PFSK-1 (cell line): ENCODE measurements around the gene CCDC50.

Source experiments
- POLR2AphosphoS5 ChIP-seq: IDR thresholded peaks from 2 replicates; pipeline ENCODE4 v1.6.1; 2012; ENCODE audit warnings: low read depth, mild to moderate bottlenecking, control low read depth, low read length, moderate library complexity
- SIN3A ChIP-seq: IDR thresholded peaks from 2 replicates; pipeline ENCODE4 v1.6.1; 2012; ENCODE audit warnings: mild to moderate bottlenecking, low read length, moderate library complexity, borderline replicate concordance; ENCODE audit not compliant: insufficient read depth
- TF ChIP-seq, protein P1 (sequence below), 2 experiments: IDR thresholded peaks; 2 replicates each; pipeline versions ENCODE4 v1.6.1 to v1.8.0; 2011 to 2012; ENCODE audit warnings: low read depth in 2 of 2, low read length in 2 of 2, control low read depth in 1 of 2, inconsistent platforms in 1 of 2, mild to moderate bottlenecking in 1 of 2, moderate library complexity in 1 of 2; ENCODE audit not compliant: insufficient read depth in 1 of 2

GRCh38 chr3:191300422-191300821 is 28.8 kb upstream of the CCDC50 start:
- TF ChIP-seq, protein P1, sequence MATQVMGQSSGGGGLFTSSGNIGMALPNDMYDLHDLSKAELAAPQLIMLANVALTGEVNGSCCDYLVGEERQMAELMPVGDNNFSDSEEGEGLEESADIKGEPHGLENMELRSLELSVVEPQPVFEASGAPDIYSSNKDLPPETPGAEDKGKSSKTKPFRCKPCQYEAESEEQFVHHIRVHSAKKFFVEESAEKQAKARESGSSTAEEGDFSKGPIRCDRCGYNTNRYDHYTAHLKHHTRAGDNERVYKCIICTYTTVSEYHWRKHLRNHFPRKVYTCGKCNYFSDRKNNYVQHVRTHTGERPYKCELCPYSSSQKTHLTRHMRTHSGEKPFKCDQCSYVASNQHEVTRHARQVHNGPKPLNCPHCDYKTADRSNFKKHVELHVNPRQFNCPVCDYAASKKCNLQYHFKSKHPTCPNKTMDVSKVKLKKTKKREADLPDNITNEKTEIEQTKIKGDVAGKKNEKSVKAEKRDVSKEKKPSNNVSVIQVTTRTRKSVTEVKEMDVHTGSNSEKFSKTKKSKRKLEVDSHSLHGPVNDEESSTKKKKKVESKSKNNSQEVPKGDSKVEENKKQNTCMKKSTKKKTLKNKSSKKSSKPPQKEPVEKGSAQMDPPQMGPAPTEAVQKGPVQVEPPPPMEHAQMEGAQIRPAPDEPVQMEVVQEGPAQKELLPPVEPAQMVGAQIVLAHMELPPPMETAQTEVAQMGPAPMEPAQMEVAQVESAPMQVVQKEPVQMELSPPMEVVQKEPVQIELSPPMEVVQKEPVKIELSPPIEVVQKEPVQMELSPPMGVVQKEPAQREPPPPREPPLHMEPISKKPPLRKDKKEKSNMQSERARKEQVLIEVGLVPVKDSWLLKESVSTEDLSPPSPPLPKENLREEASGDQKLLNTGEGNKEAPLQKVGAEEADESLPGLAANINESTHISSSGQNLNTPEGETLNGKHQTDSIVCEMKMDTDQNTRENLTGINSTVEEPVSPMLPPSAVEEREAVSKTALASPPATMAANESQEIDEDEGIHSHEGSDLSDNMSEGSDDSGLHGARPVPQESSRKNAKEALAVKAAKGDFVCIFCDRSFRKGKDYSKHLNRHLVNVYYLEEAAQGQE (IDR thresholded peaks at IDR 0.05; ENCODE audit: insufficient read depth in 1 of 2, low read depth in 2 of 2, low read length in 2 of 2) = no peak
- TF ChIP-seq SIN3A = no peak
- peak; percentile 43; the same call in 1 of the 2 replicates for TF ChIP-seq POLR2AphosphoS5
